ENCODE measurements around the gene SNTG2. TPM values are rescaled to one million over a fixed set of nuclear protein-coding genes. Genes with fewer than 3 reads are reported as not detected.

The SNTG2 gene
- total and polyA plus RNA-seq, 10 of the 15 experiments (the other 5 are each of a cell fraction or from before 2014, with no cell fraction given): not detected

DNA sequence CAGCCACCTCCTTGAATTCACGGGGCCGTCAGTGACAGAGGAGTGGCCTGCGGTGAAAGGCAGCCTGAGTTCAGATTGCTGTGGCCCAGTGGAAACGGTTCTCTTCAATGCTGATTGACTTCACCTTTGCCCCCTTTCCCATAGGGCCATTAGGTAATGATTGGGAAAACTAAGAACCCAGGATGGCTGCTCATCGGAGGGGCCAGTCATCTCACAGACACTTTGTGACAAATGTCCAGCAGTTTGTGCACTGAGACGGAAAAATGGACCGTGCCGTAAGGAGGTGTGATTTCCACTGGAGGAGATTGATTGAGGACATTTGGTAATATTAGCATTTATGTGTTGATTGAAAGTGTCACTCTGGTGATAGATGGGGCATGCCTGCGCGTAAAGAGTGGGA lies 402.9 kb downstream of the SNTG2 start:
- ChIA-PET POLR2A (no interaction called here), RAD21 (ENCODE audit: unreplicated experiment) (no interaction called here), SMC1A (ENCODE audit: uncharacterized antibody, unreplicated experiment) (no interaction called here), CTCF (no interaction called here)
- intact Hi-C loops (cut with micrococcal nuclease; ENCODE audit: unreplicated experiment): no loop called here
- H3K4me3 ChIP-seq: no peak overlapping the region
- FAIRE-seq (no peak), DNase-seq (ENCODE audit: low read depth, low spot score) (no peak), ATAC-seq (no peak)
- no peak overlapping the region for H3K27ac ChIP-seq (ENCODE audit: control insufficient read depth, insufficient read depth)
- no peaks in the 10 kb centered on the region; the same call in 2 of the 3 replicates for H3K9me3 ChIP-seq (replicated peaks; ENCODE audit: control insufficient read depth, insufficient read depth, low read length)
- H3K27me3 ChIP-seq (replicated peaks in 1 of 2; ENCODE audit: control insufficient read depth in 2 of 2, insufficient read depth in 2 of 2, low read length in 1 of 2): no peaks in the 10 kb centered on the region
- WGBS (ENCODE audit: insufficient coverage, insufficient replicate concordance, low lambda C conversion rate, missing lambda C conversion rate): 68% methylated on average over 10 of the region's 10 CpGs
- BruUV-seq (replicated peaks): no TSS peak
- H3K4me2 ChIP-seq (ENCODE audit: control insufficient read depth, insufficient read depth): no peak overlapping the region
- no peak overlapping the region for H2AFZ ChIP-seq (ENCODE audit: control insufficient read depth, low read depth, low read length)
- TF ChIP-seq IKZF1 (conservative IDR thresholded peaks at IDR 0.05) (no peak), PAX8 (IDR thresholded peaks at IDR 0.05) (no peak), CEBPZ (IDR thresholded peaks at IDR 0.05; ENCODE audit: low read depth, low read length) (no peak), SREBF1 (IDR thresholded peaks at IDR 0.05; ENCODE audit: low read length) (no peak), BCL11A (IDR thresholded peaks at IDR 0.05; ENCODE audit: low read depth, low read length) (no peak), ZNF622 (IDR thresholded peaks at IDR 0.05) (no peak), IRF5 (IDR thresholded peaks at IDR 0.05; ENCODE audit: borderline replicate concordance) (no peak), POU2F2 (IDR thresholded peaks at IDR 0.05; ENCODE audit: borderline replicate concordance, low read depth, low read length) (no peak)
- in situ Hi-C loops (cut with MboI): no loop called here
- H3K36me3 ChIP-seq (ENCODE audit: control insufficient read depth in 2 of 2, insufficient read depth in 2 of 2, low read length in 1 of 2): no peaks in the 10 kb centered on the region
- H3K4me1 ChIP-seq (ENCODE audit: control insufficient read depth, insufficient read depth, low read length): no peaks in the 10 kb centered on the region
- H3K79me2 ChIP-seq (ENCODE audit: control insufficient read depth, insufficient read depth, low read length): no peaks in the 10 kb centered on the region
- H4K20me1 ChIP-seq (ENCODE audit: control insufficient read depth, insufficient read depth): no peaks in the 10 kb centered on the region
- H3K9ac ChIP-seq (ENCODE audit: control insufficient read depth, insufficient read depth, low read length): no peak overlapping the region
